Tibial nerve (tissue), 4 donors: ENCODE measurements around the gene RLBP1. TPM values are rescaled to one million over a fixed set of nuclear protein-coding genes. Genes with fewer than 3 reads are reported as not detected.

Experiments used
- DNase-seq, 2 donors: peaks; one replicate each; pipeline ENCODE4 v3.0.0-alpha.2; 2019; ENCODE audit warnings: low spot score in 2 of 2
- H3K27ac ChIP-seq, 4 donors: fragments of 200-600 bp; sonication (generic) in 3 of 4; one replicate each; pipeline ENCODE4 v1.5.1; 2017 to 2019; ENCODE audit warnings: mild to moderate bottlenecking in 1 of 4
- H3K27me3 ChIP-seq, 2 donors: fragments of 200-600 bp; sonication (generic) in 1 of 2; one replicate each; pipeline versions ENCODE4 v1.5.1 to v1.6.0; 2017 to 2019
- H3K36me3 ChIP-seq, 3 donors: fragments of 200-600 bp; sonication (generic); one replicate each; pipeline ENCODE4 v1.5.1; 2018 to 2019
- H3K4me1 ChIP-seq, 4 donors: fragments of 200-600 bp; sonication (generic) in 3 of 4; one replicate each; pipeline ENCODE4 v1.5.1; 2017 to 2019
- H3K4me3 ChIP-seq, 4 donors: fragments of 200-600 bp; sonication (generic) in 3 of 4; one replicate each; pipeline ENCODE4 v1.5.1; 2017 to 2019; ENCODE audit warnings: mild to moderate bottlenecking in 1 of 4, moderate library complexity in 1 of 4
- H3K9me3 ChIP-seq, 4 donors: fragments of 200-600 bp; sonication (generic) in 3 of 4; one replicate each; pipeline ENCODE4 v1.5.1; 2017 to 2019
- CTCF ChIP-seq, 5 experiments: fragments of 200-600 bp in 3 of 5; fragments of 450-650 bp in 2 of 5; sonication (generic) in 3 of 5; IDR thresholded peaks; one replicate each; pipeline ENCODE4 v1.5.1; 2016 to 2019; ENCODE audit warnings: antibody characterized with exemption in 5 of 5, mild to moderate bottlenecking in 3 of 5, moderate library complexity in 2 of 5
- EP300 ChIP-seq, 2 donors: sonication (generic); formaldehyde crosslinking; IDR thresholded peaks; one replicate each; pipeline ENCODE4 v1.6.1; 2017; ENCODE audit warnings: antibody characterized with exemption in 2 of 2, mild to moderate bottlenecking in 1 of 2
- POLR2A ChIP-seq, 2 donors: fragments of 450-650 bp; IDR thresholded peaks; one replicate each; pipeline ENCODE4 v1.6.1; 2017; ENCODE audit warnings: antibody characterized with exemption in 2 of 2, mild to moderate bottlenecking in 2 of 2, moderate library complexity in 2 of 2
- WGBS, 2 donors: methylation state at CpG; one replicate each; pipeline ENCODE4 v1.1.5; 2018; 5-methylcytosine and 5-hydroxymethylcytosine counted together
- total RNA-seq, 4 donors: library from RNA; depleted of rRNA; stranded (reverse); fragments of >200 nt; gene quantifications; one replicate each; pipeline ENCODE4 v1.1.0, GENCODE V29; 2016

The RLBP1 gene
- total RNA-seq, 4 donors from 2014 or later: not detected

GRCh38 chr15:89171136-89172072, 50.0 kb downstream of the RLBP1 start:
- peak in 1 of 2 donors; percentile 59 for DNase-seq
- 68 to 71% methylated on average over 12 of the region's 12 CpGs for WGBS, 2 donors
- Histone ChIP-seq H3K4me1 (peaks cover 0 to 50% (median 7%) of the 10 kb centered on the region in 4 donors), H3K27ac (no peak overlapping the region), H3K27me3 (no peaks in the 10 kb centered on the region), H3K9me3 (no peaks in the 10 kb centered on the region), H3K4me3 (no peak overlapping the region), H3K36me3 (peaks cover 0 to 11% (median 0%) of the 10 kb centered on the region in 3 donors)
- TF ChIP-seq CTCF (IDR thresholded peaks at IDR 0.05) (peak; percentile 52 to 64 (median 59)), EP300 (IDR thresholded peaks at IDR 0.05) (no peak)

DNA sequence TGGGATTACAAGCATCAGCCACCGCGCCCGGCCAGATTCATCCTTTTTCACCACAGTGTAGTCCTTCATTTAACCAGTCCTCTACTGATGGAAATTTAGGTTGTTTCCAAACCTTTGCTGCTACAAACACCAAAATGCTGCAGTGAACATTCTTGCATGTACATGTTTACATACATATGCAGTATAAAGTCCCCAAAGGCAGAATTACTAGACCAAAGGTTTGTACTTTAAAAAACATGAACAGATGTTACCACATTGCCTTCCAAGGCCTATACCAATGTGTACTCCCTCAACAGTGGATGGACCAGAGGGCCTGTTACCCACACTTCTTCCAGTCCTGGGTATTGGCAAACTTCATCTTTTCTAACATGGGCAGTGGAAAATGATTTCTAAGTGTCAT, 51.0 kb downstream of the RLBP1 start:
- Histone ChIP-seq H3K27me3 (no peaks in the 10 kb centered on the region), H3K27ac (no peak overlapping the region), H3K36me3 (peaks cover 0 to under 1% (median 0%) of the 10 kb centered on the region in 3 donors), H3K4me3 (no peak overlapping the region), H3K4me1 (peaks cover 0 to 61% (median 17%) of the 10 kb centered on the region in 4 donors), H3K9me3 (no peaks in the 10 kb centered on the region)
- 99 to 100% methylated on average over 3 of the region's 3 CpGs for WGBS, 2 donors
- TF ChIP-seq EP300 (IDR thresholded peaks at IDR 0.05) (no peak), CTCF (IDR thresholded peaks at IDR 0.05) (no peak), POLR2A (IDR thresholded peaks at IDR 0.05) (no peak)
- no peak for DNase-seq

DNA sequence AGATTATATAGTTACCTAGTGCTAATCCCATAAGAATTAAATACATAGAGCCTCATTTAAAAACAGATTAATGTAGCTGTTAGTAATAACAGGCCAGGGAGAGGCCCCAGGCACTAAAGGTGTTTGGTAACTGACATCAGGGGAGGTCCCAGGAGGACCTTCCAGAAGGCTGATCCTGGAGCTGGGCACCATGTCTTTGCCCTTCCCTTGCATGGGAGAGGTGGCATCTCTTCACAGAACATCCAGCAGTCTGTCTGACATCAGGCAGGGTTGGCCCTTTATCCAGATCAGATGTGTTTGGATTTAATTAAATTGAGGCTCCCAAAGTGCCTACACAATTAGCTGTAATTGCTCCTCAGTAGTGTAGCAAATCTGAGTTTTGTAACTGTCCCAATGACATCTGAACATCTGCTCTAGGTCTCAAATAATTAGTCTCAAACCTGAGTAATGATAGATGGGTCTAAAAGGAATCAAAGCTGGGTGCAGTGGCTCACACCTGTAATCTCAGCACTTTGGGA, 53.0 kb downstream of the RLBP1 start:
- Histone ChIP-seq H3K27me3 (no peaks in the 10 kb centered on the region), H3K27ac (peak overlapping the region in 2 of 4 donors; percentile 66 to 69), H3K4me1 (peaks cover 0 to 53% (median 20%) of the 10 kb centered on the region in 4 donors), H3K36me3 (no peaks in the 10 kb centered on the region), H3K9me3 (no peaks in the 10 kb centered on the region), H3K4me3 (no peak overlapping the region)
- TF ChIP-seq POLR2A (IDR thresholded peaks at IDR 0.05): no peak
- DNase-seq: no peak

- Histone ChIP-seq H3K9me3 (no peaks in the 10 kb centered on the region), H3K36me3 (no peaks in the 10 kb centered on the region), H3K27me3 (no peaks in the 10 kb centered on the region), H3K4me3 (no peak overlapping the region), H3K4me1 (peaks cover 0 to 48% (median 20%) of the 10 kb centered on the region in 4 donors), H3K27ac (peak overlapping the region in 2 of 4 donors; percentile 51 to 69)
- 64 to 66% methylated on average over 7 of the region's 7 CpGs for WGBS, 2 donors
- DNase-seq: no peak
- TF ChIP-seq POLR2A (IDR thresholded peaks at IDR 0.05) (no peak), CTCF (IDR thresholded peaks at IDR 0.05) (no peak), EP300 (IDR thresholded peaks at IDR 0.05) (peak in 1 of 2 donors; percentile 74)
Observed at GRCh38 chr15:89167267-89168176, 53.9 kb downstream of the RLBP1 start.

- Histone ChIP-seq H3K9me3 (no peaks in the 10 kb centered on the region), H3K4me1 (peaks cover 0 to 53% (median 20%) of the 10 kb centered on the region in 4 donors), H3K4me3 (no peak overlapping the region), H3K36me3 (no peaks in the 10 kb centered on the region), H3K27ac (peak overlapping the region in 3 of 4 donors; percentile 20 to 72 (median 69)), H3K27me3 (no peaks in the 10 kb centered on the region)
- WGBS, 2 donors: 13 to 24% methylated on average over 2 of the region's 2 CpGs
- no peak for DNase-seq
- TF ChIP-seq CTCF (IDR thresholded peaks at IDR 0.05) (no peak), EP300 (IDR thresholded peaks at IDR 0.05) (no peak), POLR2A (IDR thresholded peaks at IDR 0.05) (no peak)
Observed at GRCh38 chr15:89165677-89166076, 55.7 kb downstream of the RLBP1 start.
